Activated CD8-positive, alpha-beta T cell treated with anti-CD3 and anti-CD28 coated beads for 36 hours (primary cell): Measurements from ENCODE around the gene CEMIP. TPM values are rescaled to one million over a fixed set of nuclear protein-coding genes. Genes with fewer than 3 reads are reported as not detected.

ENCODE experiments used
- ATAC-seq: fragments of 200-7000 bp; cut with Tn5 transposase; one replicate; pipeline ENCODE4 v1.10.0; 2021; ENCODE audit warnings: mild to moderate bottlenecking, moderate library complexity
- CTCF ChIA-PET: fragments of 350-600 bp; sonication (Branson Sonifier 250); formaldehyde crosslinking; loops from one replicate; lab custom pipeline; 2021; ENCODE audit warnings: antibody characterized with exemption; lab: Charles Lee
- POLR2A ChIA-PET: fragments of 350-600 bp; sonication (Branson Sonifier 250); formaldehyde crosslinking; loops from one replicate; lab custom pipeline; 2021; ENCODE audit warnings: antibody characterized with exemption; lab: Charles Lee
- DNase-seq: peaks from one replicate; pipeline ENCODE4 v3.0.0-alpha.2; 2020
- H3K27ac Mint-ChIP-seq: one replicate; pipeline ENCODE4 v1.8.0; 2021; ENCODE audit warnings: mild to moderate bottlenecking, mixed read lengths
- H3K27me3 Mint-ChIP-seq: one replicate; pipeline ENCODE4 v1.8.0; 2021; ENCODE audit warnings: mixed read lengths
- H3K36me3 Mint-ChIP-seq: one replicate; pipeline ENCODE4 v1.8.0; 2021; ENCODE audit warnings: low read depth, mixed read lengths
- H3K4me1 Mint-ChIP-seq: one replicate; pipeline ENCODE4 v1.8.0; 2021; ENCODE audit warnings: low read depth, mixed read lengths
- H3K4me3 Mint-ChIP-seq: one replicate; pipeline ENCODE4 v1.8.0; 2021; ENCODE audit warnings: mild to moderate bottlenecking, moderate library complexity, mixed read lengths
- H3K9me3 Mint-ChIP-seq: one replicate; pipeline ENCODE4 v1.8.0; 2021; ENCODE audit warnings: mixed read lengths
- CTCF ChIP-seq: fragments of 200-600 bp; IDR thresholded peaks from one replicate; pipeline ENCODE4 v1.8.0; 2022; ENCODE audit warnings: antibody characterized with exemption, mild to moderate bottlenecking
- intact Hi-C: fragments of 100-400 bp; cut with micrococcal nuclease; formaldehyde crosslinking; loops from one replicate; pipeline ENCODE4 v1.10.0; 2022
- total RNA-seq, 2 experiments: library from RNA; stranded (reverse); gene quantifications; one replicate each; pipeline ENCODE4 v1.2.3, GENCODE V29; 2021

Gene CEMIP
- total RNA-seq, 2 experiments from 2014 or later, result not detected

DNA sequence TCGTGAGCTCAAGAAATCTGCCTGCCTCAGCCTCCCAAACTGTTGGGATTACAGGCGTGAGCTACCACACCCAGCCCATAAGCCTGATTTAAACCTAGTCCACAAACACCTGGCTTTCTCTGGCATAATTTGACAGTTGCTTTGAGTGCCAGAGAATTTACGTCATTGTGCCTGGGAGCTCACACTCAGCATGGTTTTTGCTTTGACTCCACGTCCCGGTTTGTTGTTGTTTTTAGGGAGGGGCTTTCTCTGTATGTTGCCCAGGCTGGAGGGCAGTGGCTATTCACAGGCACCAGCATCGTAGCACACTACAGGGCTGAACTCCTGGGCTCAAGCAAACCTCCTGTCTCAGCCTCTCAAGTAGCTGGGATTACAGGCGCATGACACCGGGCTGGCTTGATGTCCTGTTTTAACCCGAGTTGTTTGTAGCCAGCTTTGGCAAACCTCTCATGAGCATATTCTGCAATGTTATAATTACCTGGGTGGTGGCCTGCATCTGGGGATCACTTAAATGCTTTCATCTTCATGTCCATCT is 32.7 kb downstream of the CEMIP start:
- H3K27ac Mint-ChIP-seq, result no peak overlapping the region
- ChIA-PET CTCF (interaction anchor here (1.8 kb wide), 1 partner anchor 35 kb away, joined by 7 read pairs; no protein-coding TSS in a partner anchor), POLR2A (no interaction called here)
- peaks cover 10% of the 10 kb centered on the region for H3K27me3 Mint-ChIP-seq
- no peaks in the 10 kb centered on the region for H3K36me3 Mint-ChIP-seq
- no peaks in the 10 kb centered on the region for H3K4me1 Mint-ChIP-seq
- intact Hi-C loops, result no loop called here
- no peaks in the 10 kb centered on the region for H3K9me3 Mint-ChIP-seq
- no peak for TF ChIP-seq CTCF
- no peak overlapping the region for H3K4me3 Mint-ChIP-seq
- DNase-seq (no peak), ATAC-seq (no peak)

DNA sequence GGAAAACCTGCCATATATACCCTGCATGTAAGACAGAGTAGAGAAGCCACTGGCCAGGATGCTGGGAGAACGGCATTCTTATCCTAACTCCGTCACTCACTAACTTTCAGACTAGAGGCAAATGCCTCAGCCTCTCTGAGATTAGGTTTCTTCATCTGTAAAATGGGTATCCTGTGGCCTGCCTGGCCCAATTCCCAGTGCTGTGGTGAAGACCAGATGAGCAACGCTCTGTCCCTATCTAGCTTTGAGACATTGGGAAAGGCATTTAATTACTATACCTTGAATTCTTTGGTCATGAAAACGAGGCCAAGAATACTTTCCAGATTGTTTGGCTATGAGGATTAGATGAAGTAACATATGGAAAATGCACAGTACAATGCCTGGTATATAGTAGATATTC is 35.9 kb downstream of the CEMIP start:
- Mint-ChIP-seq H3K4me3 (no peak overlapping the region), H3K27me3 (peaks cover 21% of the 10 kb centered on the region), H3K4me1 (no peaks in the 10 kb centered on the region), H3K36me3 (no peaks in the 10 kb centered on the region), H3K9me3 (no peaks in the 10 kb centered on the region), H3K27ac (no peak overlapping the region)
- no peak for TF ChIP-seq CTCF
- CTCF ChIA-PET, result no interaction called here
- ATAC-seq (no peak), DNase-seq (no peak)
- intact Hi-C loops, result no loop called here
- POLR2A ChIA-PET, result no interaction called here

DNA sequence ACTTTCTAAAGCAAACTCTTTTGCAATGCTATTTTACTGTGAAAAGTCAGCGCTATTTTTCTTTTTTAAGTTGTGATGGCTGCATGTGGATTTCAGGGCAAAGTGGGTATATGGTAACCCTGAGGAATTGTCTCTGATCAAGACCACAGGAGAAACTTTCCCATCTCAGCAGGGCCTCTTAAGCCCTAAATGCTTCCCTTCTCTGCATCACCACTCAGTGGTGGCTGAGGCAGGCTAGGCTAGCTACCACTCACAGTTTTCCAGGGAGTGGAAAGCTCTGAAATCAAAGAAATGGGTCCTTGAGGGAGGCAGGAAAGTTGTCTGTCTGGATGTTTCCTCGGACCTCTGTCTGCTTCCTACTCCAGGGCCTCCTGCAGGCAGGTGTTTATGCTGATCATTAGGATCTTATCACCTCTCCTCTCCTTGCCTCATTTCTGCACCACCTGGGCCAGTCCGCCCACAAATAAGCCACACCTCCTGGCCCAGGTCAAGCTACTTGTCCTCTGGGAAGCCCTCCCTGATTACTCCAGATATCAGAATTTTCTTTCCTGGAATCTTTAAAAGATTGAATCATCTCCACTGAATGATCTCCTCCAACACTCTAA is 37.0 kb downstream of the CEMIP start:
- ATAC-seq (no peak), DNase-seq (no peak)
- intact Hi-C loops, result no loop called here
- Mint-ChIP-seq H3K36me3 (no peaks in the 10 kb centered on the region), H3K27ac (no peak overlapping the region), H3K4me3 (no peak overlapping the region), H3K9me3 (no peaks in the 10 kb centered on the region), H3K27me3 (peaks cover 18% of the 10 kb centered on the region), H3K4me1 (no peaks in the 10 kb centered on the region)
- no peak for TF ChIP-seq CTCF
- ChIA-PET CTCF (no interaction called here), POLR2A (interaction anchor here (1.1 kb wide), 1 partner anchor 10 kb away, joined by 3 read pairs; no protein-coding TSS in a partner anchor)

DNA sequence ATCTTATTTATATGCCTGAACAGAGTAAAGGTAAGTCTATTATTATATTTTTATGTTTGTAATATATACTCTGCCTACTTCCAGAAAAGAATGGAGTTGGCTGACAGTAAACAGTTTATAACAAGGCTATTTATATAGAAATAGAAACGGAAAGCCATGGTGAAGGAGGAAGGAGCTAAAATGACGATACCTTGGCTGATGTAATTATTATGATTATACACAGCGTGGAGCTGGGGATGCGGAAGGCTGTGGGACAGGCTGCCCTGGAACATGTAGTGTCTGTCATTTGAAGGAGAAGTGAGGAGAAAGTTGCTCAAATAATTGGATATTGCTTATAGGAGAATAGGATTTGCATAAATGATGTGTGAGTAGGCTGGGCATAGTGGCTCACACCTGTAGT is 37.8 kb downstream of the CEMIP start:
- ATAC-seq (no peak), DNase-seq (no peak)
- no peak for TF ChIP-seq CTCF
- H3K4me1 Mint-ChIP-seq, result no peaks in the 10 kb centered on the region
- intact Hi-C loops, result no loop called here
- H3K27me3 Mint-ChIP-seq, result peaks cover 19% of the 10 kb centered on the region
- no peaks in the 10 kb centered on the region for H3K36me3 Mint-ChIP-seq
- ChIA-PET CTCF (no interaction called here), POLR2A (interaction anchor here (1.1 kb wide), 1 partner anchor 11 kb away, joined by 3 read pairs; no protein-coding TSS in a partner anchor)
- no peak overlapping the region for H3K4me3 Mint-ChIP-seq
- H3K9me3 Mint-ChIP-seq, result no peaks in the 10 kb centered on the region
- H3K27ac Mint-ChIP-seq, result no peak overlapping the region

- no peak for TF ChIP-seq CTCF
- intact Hi-C loops, result no loop called here
- no peaks in the 10 kb centered on the region for H3K9me3 Mint-ChIP-seq
- no peaks in the 10 kb centered on the region for H3K36me3 Mint-ChIP-seq
- no peak for ATAC-seq
- H3K4me3 Mint-ChIP-seq, result no peak overlapping the region
- no peak overlapping the region for H3K27ac Mint-ChIP-seq
- H3K27me3 Mint-ChIP-seq, result peaks cover 21% of the 10 kb centered on the region
- POLR2A ChIA-PET, result no interaction called here
- CTCF ChIA-PET, result interaction anchor here (1.8 kb wide), 1 partner anchor 38 kb away, joined by 8 read pairs; the partner anchor contains the start of gene CEMIP
- no peaks in the 10 kb centered on the region for H3K4me1 Mint-ChIP-seq
- no peak for DNase-seq
These were observed 38.7 kb downstream of the CEMIP start for GRCh38 chr15:80817901-80818300.
